Stimulated activated CD4-positive, alpha-beta T cell treated with anti-CD3 and anti-CD28 coated beads, Interleukin-12 subunit alpha, Interleukin-12 subunit beta, amount 100 ng/mL, for 48 hours (primary cell): ENCODE results near the gene FBH1.
"Not testable (repeated sequence)": the region's sequence is repeated elsewhere in the genome, so short reads cannot be mapped to it uniquely, and the experiment has no call there.

Source experiments
- DNase-seq, 3 donors: peaks; one replicate each; pipeline ENCODE4 v3.0.0-alpha.2; 2020; ENCODE audit warnings: low read depth in 2 of 3, low spot score in 1 of 3

FBH1 gene

DNA sequence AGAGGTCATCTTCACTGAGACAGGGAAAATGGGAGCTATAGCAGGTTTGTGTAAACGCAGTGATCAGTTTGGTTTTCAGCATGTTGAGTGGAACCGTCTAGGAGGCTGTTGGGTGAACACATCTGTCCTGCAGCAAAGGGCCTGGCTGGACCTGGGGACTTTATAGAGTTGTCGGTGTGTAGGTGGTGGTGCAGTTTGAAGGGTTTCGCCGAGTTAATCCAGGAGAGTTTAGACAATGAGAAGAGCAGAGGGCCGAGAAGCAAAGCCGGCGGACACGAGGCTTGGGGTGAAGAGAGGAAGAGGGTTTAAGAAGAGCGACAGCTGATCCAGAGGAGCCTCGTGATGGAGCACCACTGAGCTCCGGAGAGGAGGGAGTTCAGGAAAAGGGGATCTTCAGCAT is 48.2 kb downstream of the FBH1 start:
- DNase-seq, result no peak

DNA sequence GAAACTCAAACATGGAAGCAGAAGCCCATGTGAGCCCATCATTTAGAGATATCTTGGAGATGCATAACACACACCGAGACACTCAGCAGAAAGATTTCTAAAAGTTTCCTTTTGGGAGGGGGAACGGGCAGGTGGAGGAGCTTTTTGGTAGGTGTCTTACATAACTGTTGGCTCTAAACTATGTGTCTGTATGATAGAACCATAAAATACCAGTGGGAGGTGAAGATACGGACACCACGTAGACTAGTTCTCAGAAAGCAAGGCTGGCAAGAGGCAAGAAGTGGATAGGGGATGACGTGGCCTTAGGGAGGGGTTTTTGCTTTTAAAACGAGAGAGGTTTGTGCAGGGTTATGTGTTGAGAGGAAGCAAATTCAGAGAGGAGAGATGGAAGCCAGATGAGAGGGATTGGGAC is 50.8 kb downstream of the FBH1 start:
- no peak for DNase-seq

DNA sequence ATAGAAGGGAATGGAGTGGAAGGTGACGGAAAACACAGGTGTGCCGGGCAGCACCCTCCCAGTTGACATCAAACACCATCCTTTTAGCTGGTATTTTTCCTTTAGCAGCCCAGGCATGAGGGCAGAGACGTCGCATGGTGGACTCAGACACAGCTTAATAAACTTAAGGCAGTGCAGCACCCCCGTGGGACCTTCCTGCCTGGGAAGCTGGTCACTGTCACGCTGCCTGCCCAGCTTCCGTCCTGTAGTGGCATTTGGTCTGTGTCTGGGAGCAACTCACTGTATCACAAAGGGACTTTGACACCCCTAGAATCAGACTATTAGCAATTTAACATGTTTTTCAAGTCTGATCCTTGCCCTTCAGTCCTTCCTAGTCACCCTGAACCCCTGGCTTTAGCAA is 51.5 kb downstream of the FBH1 start:
- DNase-seq, result no peak

DNA sequence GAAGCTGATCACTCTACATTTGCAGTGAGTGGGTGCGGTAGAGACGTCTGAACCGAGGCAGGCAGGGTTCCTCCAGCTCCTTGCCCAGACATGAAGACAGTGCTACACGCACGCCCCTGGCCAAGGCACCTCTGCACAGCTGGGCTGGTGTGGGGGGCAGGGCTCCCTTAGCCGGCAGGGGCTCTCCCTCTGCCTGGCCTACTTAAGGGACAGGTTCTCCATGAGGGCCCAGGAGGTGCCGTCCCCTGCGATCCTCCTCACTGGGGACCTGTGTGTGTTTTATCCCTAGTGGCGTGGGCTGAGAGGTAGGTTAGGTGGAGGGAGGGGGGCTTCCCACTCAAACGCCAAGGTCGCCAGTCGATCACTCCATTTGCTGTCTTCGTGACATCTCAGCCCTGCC is 52.0 kb downstream of the FBH1 start:
- DNase-seq, result no peak

DNA sequence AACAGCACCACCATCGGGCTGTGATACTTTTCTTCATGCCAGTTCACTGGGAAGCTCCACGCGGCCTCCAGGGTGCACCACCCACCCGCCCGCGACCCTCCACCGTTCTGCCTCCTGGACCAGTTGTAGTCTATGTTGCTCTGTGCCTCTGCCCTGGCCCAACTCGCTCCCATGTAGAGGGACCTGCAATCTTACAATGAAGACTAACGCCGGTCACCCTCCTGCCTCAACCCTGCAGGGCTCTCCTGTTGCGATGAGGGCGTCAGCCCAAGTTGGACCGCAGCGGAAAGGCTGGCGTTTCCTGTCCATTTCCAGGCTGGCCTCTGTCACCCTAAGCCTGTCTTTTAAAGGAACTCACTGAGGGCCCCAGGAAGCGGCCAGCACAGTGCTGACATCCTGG is 52.4 kb downstream of the FBH1 start:
- no peak for DNase-seq

DNA sequence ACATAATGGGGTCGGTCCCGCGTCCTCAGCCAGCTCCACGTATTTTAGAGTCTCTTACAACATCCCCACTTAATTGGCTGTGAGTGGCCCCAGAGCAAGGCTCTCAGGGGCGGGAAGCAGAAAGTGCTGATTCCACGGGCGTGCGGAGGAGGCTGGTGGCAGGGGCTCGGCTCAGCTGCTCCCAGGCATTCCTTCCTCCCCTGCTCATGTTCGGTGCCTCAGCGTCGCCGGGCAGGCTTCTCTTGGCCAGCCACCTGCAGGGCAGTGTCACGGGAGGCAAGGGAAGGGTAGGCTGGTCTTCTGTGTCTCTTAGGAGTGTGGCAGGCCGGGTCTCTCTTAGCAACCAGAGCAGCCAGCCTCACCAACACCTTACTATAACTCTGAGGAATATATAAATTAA is 53.5 kb downstream of the FBH1 start:
- no peak for DNase-seq

DNA sequence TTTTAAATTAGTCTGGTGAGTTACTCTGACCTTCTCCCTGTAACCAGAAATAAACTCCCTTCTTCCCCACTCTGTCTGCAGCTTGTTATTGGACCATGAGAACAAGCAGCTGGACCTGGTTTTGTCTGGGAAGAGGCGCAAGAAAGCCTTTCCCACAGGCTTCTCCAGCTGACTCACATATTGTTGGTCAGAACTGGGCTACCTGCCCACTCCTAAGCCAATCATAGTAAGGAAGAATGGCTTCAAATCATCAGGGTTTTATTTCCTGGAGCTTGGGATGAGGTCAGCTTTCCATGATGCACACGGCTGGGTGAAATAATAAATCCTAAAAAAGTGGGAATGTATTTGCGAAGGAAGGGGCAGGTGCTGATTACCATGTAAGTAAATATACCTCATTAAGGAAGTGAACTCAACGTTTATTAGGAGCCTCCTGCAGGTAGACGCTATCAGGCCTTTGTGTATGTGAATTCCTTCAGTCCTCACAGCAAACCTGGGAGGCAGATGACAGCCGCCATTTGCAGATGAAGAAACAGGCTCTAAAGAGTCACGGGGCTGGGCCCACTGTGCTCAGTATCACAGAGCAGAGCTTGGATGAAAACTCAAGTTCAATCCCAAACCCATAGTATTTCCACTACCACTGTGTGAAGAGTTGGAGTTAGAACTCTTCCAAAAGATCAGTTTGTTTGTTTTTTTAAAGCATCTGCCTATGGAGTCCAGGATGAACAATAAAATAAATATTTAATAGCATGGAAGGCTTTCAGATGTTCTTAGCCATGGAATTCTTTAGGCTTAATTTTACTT is 54.5 kb downstream of the FBH1 start:
- DNase-seq, result no peak

DNA sequence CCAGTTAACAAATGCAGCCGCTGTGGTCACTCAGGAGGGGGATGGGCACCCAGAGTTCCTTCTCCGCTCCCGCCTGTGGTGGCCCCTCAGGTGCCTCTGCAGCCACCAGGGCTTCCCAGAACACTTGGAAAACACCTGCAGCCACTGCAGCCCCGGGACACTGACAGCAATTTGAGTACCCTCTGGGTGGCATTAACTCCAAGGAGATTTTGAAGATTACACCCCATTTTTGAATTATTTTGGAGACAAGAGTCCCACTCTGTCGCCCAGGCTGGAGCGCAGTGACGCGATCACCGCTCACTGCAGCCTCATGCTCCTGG is 55.1 kb downstream of the FBH1 start:
- no peak for DNase-seq

DNA sequence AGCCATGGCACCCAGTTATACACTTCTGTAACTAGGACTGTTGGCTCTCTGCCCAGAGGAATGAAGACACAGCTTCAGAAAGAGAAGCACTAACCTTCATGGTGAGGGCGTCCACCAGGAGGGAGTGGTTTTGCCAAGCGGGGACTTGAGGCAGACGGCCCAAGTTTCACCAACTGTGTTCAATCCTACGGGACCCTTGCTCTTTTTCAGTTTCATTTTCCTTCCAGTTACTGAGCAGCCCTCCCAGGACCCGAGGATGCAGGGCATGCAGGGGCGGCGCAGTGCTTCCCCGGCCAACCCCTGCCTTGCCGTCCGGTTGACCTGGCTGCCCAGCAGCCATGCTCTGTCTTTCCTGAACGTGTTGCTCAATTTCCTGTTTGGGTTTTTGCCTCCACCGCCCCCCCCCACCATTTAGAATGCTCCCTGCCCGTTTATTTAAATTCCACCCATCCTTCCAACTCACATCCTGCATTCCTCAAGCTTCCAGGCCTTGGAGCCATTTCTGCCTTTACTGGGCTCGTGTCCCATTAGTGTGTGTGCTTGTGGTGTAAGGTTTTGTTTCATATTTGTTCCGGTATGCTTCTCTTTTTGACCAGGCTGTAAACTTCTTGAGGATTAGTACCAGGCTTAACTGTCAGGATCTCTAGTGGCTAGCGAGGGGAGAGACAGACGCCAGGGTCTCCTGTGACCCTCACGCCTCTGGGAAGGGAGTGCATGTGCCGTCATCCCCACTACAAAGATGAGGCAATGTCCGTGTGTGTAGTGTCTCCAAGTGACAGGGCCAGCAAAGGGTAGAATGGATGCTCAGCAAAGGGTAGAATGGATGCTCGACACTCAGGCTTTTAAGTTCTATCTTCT is 55.7 kb downstream of the FBH1 start:
- DNase-seq, result no peak

DNA sequence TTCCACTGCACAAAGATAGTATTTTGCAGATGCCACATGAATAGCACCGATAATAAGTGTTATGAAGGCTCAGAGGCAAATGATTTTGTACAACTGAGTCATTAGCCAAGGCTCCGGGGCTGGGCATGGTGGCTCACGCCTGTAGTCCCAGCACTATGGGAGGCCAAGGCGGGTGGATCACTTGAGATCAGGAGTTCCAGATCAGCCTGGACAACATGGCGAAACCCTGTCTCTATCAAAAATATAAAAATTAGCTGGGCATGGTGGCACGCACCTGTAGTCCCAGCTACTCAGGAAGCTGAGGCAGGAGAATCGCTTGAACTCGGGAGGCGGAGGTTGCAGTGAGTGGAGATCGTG is 56.4 kb downstream of the FBH1 start:
- DNase-seq, result not testable (repeated sequence)

DNA sequence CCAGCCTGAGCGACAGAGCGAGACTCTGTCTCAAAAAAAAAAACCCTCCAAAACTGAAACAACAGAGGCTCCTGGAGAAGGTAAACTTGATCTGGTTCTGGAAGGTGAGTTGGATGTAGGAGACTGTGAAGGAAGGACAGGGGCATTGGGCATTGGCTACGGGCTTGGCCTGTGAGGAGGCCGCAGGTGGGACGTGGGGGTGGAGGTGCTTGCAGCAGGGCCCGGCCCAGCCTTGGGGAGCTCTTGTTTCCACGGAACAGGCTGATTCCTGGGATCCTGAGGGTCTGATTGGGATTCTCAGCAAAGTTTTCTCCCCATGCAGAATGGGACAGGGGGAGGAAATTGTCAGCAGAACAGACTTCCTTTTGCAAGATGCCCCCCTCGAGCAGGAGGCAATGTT is 56.7 kb downstream of the FBH1 start:
- DNase-seq, result no peak

DNA sequence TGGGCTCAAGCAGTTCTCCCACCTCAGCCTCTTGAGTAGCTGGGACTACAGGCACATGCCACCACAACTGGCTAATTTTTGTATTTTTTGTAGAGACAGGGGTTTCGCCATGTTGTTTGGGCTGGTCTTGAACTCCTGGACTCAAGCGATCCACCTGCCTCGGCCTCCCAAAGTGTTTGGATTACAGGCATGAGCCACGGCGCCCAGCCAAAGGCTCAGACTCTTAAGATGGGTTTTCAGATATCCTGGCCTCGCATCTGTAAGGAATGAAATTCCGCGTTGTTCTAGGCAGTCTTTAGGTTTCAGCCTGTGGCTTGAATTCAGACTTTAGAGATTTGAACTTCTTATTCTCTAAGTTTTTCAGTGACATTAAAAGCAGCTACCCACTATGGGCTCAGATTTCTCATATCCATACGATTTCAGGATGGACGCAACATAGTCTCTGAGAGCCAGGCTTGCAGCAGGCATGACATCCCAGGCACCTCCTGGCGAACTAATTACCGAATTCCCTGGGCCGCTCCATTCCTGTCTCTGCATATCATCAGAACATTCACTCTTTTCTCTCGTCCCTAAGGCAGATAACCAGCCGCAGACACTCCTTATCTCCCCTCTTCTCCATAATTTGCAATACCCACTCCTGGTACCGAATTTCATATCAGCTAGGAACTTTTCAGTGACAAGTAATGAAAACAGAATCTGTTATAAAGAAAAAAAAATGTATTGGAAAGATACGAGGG is 57.6 kb downstream of the FBH1 start:
- DNase-seq, result no peak

DNA sequence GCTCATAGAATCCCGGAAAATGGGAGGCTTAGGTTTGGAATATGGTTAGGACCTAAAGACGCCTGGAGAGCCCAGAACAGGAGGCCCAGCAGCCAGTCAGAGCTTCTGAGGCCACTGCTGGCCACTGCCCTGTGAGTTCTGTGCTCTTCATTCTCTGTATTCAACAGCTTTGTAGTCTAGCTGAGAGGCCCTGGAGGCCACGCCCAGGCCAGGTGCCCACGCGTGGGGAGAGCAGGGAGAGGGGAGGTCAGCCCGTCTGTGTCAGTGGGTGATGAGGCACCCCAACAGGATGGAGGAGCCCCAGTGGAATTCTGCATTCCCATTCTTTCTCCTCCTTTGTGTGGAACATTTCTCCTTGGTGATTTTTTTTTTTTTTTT is 58.2 kb downstream of the FBH1 start:
- no peak for DNase-seq

DNA sequence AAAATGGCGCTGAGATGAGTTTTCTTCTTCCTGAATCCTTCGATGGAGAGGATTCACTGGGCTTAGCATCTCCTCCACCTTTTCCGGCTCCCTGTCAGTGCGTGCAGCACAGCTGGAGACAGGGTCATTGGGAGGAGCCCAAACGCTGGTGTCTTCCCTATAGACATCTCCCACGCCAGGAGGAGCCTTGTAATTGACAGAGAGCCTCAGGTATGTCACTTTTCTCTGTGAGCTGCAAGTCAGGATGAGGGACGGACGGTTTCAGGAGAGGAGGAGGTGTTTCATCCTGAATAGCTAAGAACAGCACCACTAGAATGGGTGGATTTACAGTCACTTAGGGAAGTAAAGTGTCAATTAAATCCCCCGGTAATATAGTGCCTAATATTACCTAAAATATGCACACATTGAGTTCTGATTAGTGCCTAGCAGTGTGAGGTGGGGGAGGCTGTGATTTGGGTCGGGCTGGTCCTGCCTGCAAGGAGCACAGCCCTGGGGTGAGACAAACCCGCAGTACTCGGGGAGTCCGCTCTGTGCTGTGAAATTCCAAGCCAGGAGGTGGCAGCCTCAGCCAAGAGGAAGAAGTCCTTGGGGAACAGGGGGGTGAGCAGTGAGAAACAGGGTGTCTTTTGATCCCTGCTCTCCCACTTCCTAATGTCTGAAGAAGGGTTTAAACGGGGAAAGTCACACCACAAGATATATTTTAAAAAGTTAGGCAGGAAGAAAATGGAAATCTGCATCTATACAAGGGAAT is 59.1 kb downstream of the FBH1 start:
- peak in 2 of 3 donors; percentile 24 to 34 for DNase-seq

DNA sequence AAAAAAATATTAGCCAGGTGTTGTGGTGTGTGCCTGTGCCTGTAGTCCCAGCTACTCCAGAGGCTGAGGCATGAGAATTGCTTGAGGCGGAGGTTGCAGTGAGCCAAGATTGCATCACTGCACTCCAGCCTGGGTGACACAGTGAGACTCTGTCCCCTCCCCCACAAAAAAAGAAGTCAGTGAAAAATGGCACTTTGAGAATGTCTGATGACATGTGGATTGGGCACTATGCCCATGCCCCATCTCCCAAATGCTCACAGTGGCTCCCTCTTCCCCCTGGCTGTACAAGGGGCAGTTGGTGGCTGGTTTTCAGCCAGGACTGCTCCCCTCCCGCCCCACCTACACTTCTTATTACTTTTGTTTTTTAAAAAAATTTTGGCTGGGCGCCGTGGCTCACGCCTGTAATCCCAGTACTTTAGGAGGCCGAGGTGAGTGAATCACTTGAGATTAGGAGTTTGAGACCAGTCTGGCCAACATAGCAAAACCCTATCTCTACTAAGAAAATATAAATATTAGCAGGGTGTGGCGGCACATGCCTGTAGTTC is 61.2 kb downstream of the FBH1 start:
- no peak for DNase-seq

DNA sequence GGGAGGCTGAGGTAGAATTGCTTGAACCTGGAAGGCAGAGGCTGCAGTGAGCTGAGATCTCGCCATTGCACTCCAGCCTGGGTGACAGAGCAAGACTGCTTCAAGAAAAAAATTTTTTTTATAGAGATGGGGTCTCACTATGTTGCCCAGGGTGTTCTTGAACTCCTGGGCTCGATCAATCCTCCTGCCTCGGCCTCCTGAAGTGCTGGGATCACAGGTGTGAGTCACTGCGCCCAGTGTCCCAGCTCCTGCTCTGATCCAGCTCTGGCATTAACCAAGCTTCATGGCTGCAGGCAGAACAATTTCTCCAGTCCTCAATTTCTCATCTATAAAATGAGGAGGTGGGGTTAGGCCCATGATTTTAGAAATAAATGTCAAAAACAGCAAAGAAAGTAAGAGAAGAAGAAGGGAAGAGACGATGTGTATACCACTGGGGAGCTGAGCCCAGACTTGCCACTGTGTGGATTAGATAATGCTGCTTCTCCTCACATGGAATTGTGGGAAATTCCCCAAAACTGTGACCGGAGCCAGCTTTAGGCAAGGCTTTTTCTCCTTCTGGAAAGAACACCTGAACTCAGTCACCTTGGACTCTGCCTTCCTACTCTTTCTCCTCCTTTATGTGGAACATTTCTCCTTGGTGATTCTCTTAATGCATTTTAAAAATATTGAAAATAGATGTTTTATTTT is 61.8 kb downstream of the FBH1 start:
- no peak for DNase-seq

DNA sequence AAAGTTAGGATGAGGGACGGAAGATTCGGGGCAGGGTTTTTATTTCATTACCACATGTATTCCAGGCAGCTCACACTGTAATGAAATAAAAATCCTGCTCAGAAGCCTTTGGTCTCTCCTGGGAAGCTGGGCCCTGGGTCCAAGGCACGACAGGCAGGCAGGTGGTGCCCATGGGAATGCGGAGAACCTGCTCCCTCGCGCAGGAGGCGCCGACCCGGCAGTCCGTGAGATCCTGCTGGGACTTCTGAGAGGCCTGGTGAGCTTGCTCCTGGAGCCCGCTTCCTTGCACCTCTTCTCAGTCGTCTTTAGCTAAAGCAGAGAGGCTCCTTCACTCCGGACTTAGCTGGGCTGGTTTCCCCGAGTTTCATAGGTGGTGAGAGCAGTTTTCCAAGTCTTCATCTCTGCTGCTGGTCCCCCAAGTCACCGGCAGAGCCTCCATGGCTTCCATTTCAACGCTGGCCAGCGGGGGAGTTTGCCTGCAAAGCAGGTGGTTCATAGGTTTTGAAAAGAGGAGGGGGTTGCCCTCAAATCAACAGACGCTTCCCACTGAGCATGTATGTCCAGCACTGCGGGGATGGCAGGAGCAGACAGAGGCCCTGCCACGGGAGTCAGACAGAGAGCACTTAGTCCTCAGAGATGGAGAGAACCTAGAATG is 62.8 kb downstream of the FBH1 start:
- DNase-seq, result no peak

DNA sequence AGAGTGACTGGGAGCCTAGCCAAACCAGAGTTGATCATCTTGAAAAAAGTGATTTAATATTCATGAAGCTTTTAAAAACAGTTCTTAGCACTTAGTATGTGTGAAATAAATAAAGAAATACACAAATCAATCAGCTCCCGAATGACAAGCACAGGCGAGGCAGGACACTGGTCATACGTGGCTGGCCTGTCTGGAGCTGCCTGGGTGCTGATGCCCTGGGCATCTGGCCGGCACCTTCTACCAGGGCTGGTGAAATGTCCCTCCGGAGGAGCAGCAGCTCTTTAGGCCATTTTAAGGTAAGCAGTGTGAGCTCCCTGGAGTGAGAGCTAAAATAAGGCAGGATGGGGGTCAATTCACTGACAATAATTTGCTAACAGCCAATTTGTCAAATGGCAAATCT is 63.6 kb downstream of the FBH1 start:
- DNase-seq, result no peak

DNA sequence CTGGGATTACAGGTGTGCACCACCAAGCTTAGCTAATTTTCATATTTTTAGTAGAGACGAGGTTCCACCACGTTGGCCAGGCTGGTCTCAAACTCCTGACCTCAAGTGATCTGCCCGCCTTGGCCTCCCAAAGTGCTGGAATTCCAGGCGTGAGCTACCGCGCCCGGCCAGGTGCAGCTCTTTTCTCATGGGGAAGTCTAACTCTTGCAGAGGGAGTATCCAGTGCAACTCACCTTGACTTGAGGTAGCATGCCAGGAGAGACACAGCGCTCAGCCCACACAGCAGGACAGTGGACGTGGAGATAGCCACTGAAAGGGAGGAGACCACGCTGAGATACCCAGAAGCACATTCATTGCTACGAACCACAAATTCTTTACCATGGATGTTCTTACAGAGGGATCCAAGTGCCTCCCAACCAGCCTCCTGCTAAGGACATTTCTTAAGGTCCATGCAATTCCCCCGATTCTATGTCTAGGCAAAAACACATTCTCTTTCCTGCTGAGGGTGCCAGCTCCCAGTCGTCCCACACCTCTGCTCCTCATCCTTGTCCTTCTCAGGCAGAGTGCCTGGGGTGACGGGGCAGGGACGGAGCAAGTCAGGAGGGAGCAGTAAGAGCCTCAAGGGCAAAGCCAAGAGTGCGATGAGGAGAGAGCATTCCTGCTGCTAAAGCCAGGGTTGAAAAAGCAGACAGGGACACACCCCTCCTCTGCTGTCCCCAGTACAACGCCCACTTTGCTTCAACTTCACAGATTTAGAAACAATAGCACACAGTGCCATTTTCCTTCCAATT is 66.3 kb downstream of the FBH1 start:
- no peak for DNase-seq
